ENCODE results near the gene SPOUT1. TPM values are rescaled to one million over a fixed set of nuclear protein-coding genes. Genes with fewer than 3 reads are reported as not detected.
"Not testable (repeated sequence)": the region's sequence is repeated elsewhere in the genome, so short reads cannot be mapped to it uniquely, and the experiment has no call there.

Gene SPOUT1
- total RNA-seq, 1 donor from 2014 or later: 62.1 TPM

GRCh38 chr9:128862401-128862851, 32.8 kb upstream of the SPOUT1 start:
- H3K4me3 Mint-ChIP-seq (ENCODE audit: unreplicated experiment): no peak overlapping the region
- H3K36me3 Mint-ChIP-seq (ENCODE audit: low read depth, unreplicated experiment): no peaks in the 10 kb centered on the region
- no peak for DNase-seq (ENCODE audit: low spot score)
- peaks cover 3% of the 10 kb centered on the region for H3K27me3 Mint-ChIP-seq (ENCODE audit: unreplicated experiment)
- H3K9me3 Mint-ChIP-seq (ENCODE audit: unreplicated experiment): no peaks in the 10 kb centered on the region
- TF ChIP-seq CTCF (IDR thresholded peaks at IDR 0.05; ENCODE audit: unreplicated experiment): no peak
- H3K4me1 Mint-ChIP-seq (ENCODE audit: unreplicated experiment): no peaks in the 10 kb centered on the region
- H3K27ac Mint-ChIP-seq (ENCODE audit: unreplicated experiment): no peak overlapping the region

- Mint-ChIP-seq H3K36me3 (ENCODE audit: low read depth, unreplicated experiment) (no peaks in the 10 kb centered on the region), H3K4me3 (ENCODE audit: unreplicated experiment) (no peak overlapping the region), H3K27ac (ENCODE audit: unreplicated experiment) (no peak overlapping the region), H3K27me3 (ENCODE audit: unreplicated experiment) (peaks cover 4% of the 10 kb centered on the region), H3K4me1 (ENCODE audit: unreplicated experiment) (no peaks in the 10 kb centered on the region), H3K9me3 (ENCODE audit: unreplicated experiment) (no peaks in the 10 kb centered on the region)
- no peak for DNase-seq (ENCODE audit: low spot score)
- no peak for TF ChIP-seq CTCF (IDR thresholded peaks at IDR 0.05; ENCODE audit: unreplicated experiment)
These were observed 31.9 kb upstream of the SPOUT1 start for GRCh38 chr9:128861501-128861900.

GRCh38 chr9:128860937-128861336, 31.3 kb upstream of the SPOUT1 start:
- Mint-ChIP-seq H3K27ac (ENCODE audit: unreplicated experiment) (no peak overlapping the region), H3K4me3 (ENCODE audit: unreplicated experiment) (no peak overlapping the region), H3K27me3 (ENCODE audit: unreplicated experiment) (peaks cover 4% of the 10 kb centered on the region), H3K36me3 (ENCODE audit: low read depth, unreplicated experiment) (no peaks in the 10 kb centered on the region), H3K4me1 (ENCODE audit: unreplicated experiment) (no peaks in the 10 kb centered on the region), H3K9me3 (ENCODE audit: unreplicated experiment) (no peaks in the 10 kb centered on the region)
- no peak for TF ChIP-seq CTCF (IDR thresholded peaks at IDR 0.05; ENCODE audit: unreplicated experiment)
- no peak for DNase-seq (ENCODE audit: low spot score)

GRCh38 chr9:128858476-128858875, 28.9 kb upstream of the SPOUT1 start:
- not testable (repeated sequence) for H3K4me1 Mint-ChIP-seq (ENCODE audit: unreplicated experiment)

GRCh38 chr9:128854454-128854853, 24.9 kb upstream of the SPOUT1 start:
- not testable (repeated sequence) for H3K27me3 Mint-ChIP-seq (ENCODE audit: unreplicated experiment); H3K9me3 Mint-ChIP-seq (ENCODE audit: unreplicated experiment); H3K4me1 Mint-ChIP-seq (ENCODE audit: unreplicated experiment); DNase-seq (ENCODE audit: low spot score); H3K27ac Mint-ChIP-seq (ENCODE audit: unreplicated experiment); H3K36me3 Mint-ChIP-seq (ENCODE audit: low read depth, unreplicated experiment); H3K4me3 Mint-ChIP-seq (ENCODE audit: unreplicated experiment)

More at GRCh38 chr9:128858476-128858875, 28.9 kb upstream of the SPOUT1 start:
- not testable (repeated sequence) for H3K9me3 Mint-ChIP-seq (ENCODE audit: unreplicated experiment); H3K36me3 Mint-ChIP-seq (ENCODE audit: low read depth, unreplicated experiment); DNase-seq (ENCODE audit: low spot score); H3K27ac Mint-ChIP-seq (ENCODE audit: unreplicated experiment); H3K4me3 Mint-ChIP-seq (ENCODE audit: unreplicated experiment); H3K27me3 Mint-ChIP-seq (ENCODE audit: unreplicated experiment)

GRCh38 chr9:128852646-128853045, 23.1 kb upstream of the SPOUT1 start:
- H3K9me3 Mint-ChIP-seq (ENCODE audit: unreplicated experiment); H3K4me3 Mint-ChIP-seq (ENCODE audit: unreplicated experiment): not testable (repeated sequence)

GRCh38 chr9:128851779-128852600, 22.4 kb upstream of the SPOUT1 start:
- peaks cover 16% of the 10 kb centered on the region for H3K36me3 Mint-ChIP-seq (ENCODE audit: low read depth, unreplicated experiment)
- H3K27me3 Mint-ChIP-seq (ENCODE audit: unreplicated experiment); H3K4me1 Mint-ChIP-seq (ENCODE audit: unreplicated experiment); H3K27ac Mint-ChIP-seq (ENCODE audit: unreplicated experiment); DNase-seq (ENCODE audit: low spot score); H3K4me3 Mint-ChIP-seq (ENCODE audit: unreplicated experiment); H3K9me3 Mint-ChIP-seq (ENCODE audit: unreplicated experiment): not testable (repeated sequence)

More at GRCh38 chr9:128852646-128853045, 23.1 kb upstream of the SPOUT1 start:
- H3K36me3 Mint-ChIP-seq (ENCODE audit: low read depth, unreplicated experiment): peaks cover 12% of the 10 kb centered on the region
- not testable (repeated sequence) for H3K27me3 Mint-ChIP-seq (ENCODE audit: unreplicated experiment); H3K4me1 Mint-ChIP-seq (ENCODE audit: unreplicated experiment); DNase-seq (ENCODE audit: low spot score); H3K27ac Mint-ChIP-seq (ENCODE audit: unreplicated experiment)

- H3K9me3 Mint-ChIP-seq (ENCODE audit: unreplicated experiment); H3K4me1 Mint-ChIP-seq (ENCODE audit: unreplicated experiment); H3K27ac Mint-ChIP-seq (ENCODE audit: unreplicated experiment); DNase-seq (ENCODE audit: low spot score); H3K27me3 Mint-ChIP-seq (ENCODE audit: unreplicated experiment): not testable (repeated sequence)
- peaks cover 16% of the 10 kb centered on the region for H3K36me3 Mint-ChIP-seq (ENCODE audit: low read depth, unreplicated experiment)
- peak overlapping the region; percentile 38 for H3K4me3 Mint-ChIP-seq (ENCODE audit: unreplicated experiment)
These were observed 21.4 kb upstream of the SPOUT1 start for GRCh38 chr9:128851024-128851423.

Data from endothelial cell (in vitro differentiated cells).